ENCODE data around the gene AFAP1. TPM values are rescaled to one million over a fixed set of nuclear protein-coding genes. Genes with fewer than 3 reads are reported as not detected.

AFAP1 gene
- total RNA-seq, 4 donors from 2014 or later = 14.8 to 28.3 (median 19.4) TPM

GRCh38 chr4:7955393-7955792, 15.7 kb upstream of the AFAP1 start:
- no peak for TF ChIP-seq CTCF (IDR thresholded peaks at IDR 0.05; ENCODE audit: low read depth)

- TF ChIP-seq CTCF (IDR thresholded peaks at IDR 0.05; ENCODE audit: low read depth) = no peak
Measured at GRCh38 chr4:7952615-7953014, 13.0 kb upstream of the AFAP1 start.

- no peak for TF ChIP-seq CTCF (IDR thresholded peaks at IDR 0.05; ENCODE audit: low read depth)
Measured at GRCh38 chr4:7950301-7951092, 10.8 kb upstream of the AFAP1 start.

- TF ChIP-seq CTCF (IDR thresholded peaks at IDR 0.05; ENCODE audit: low read depth) = no peak
Measured at GRCh38 chr4:7949759-7950158, 10.1 kb upstream of the AFAP1 start.

GRCh38 chr4:7947927-7948326, 8.3 kb upstream of the AFAP1 start:
- no peak for TF ChIP-seq CTCF (IDR thresholded peaks at IDR 0.05; ENCODE audit: low read depth)

GRCh38 chr4:7945709-7946380, 6.2 kb upstream of the AFAP1 start:
- TF ChIP-seq CTCF (IDR thresholded peaks at IDR 0.05; ENCODE audit: low read depth) = no peak

- no peak for TF ChIP-seq CTCF (IDR thresholded peaks at IDR 0.05; ENCODE audit: low read depth)
Measured at GRCh38 chr4:7944599-7945220, 5.0 kb upstream of the AFAP1 start.
